Amygdala (tissue), 56 donors: ENCODE data around the gene TBC1D20.

Experiments
- DNase-seq, 56 donors: peaks; one replicate each; lab custom pipeline; 2025; lab: John Stamatoyannopoulos, UW

The TBC1D20 gene

DNA sequence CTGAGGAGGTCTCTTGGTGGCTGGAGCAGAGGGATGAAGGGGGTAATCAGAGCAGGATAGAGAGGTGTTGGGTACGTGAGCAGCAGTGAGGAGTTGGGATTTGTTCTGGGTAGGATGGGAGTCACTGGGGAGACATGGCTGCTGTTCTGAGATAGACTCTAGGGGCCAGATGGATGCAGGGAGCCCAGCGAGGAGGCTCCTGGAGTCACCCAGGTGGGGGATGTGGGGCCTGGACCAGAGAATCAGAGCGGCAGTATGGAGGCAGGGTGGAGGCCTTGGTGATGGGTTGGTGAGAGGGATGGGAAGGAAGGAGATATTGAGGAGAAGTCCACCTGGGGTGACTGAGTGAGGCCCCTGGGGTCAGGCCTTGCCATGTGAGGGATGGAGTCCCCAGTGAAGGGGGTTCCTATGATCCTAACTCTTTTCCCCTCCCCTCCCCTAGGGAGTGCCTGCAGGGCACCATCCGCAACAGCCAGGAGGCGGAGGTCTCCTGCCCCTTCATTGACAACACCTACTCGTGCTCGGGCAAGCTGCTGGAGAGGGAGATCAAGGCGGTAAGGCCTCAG is 40.6 kb downstream of the TBC1D20 start:
- no peak for DNase-seq

DNA sequence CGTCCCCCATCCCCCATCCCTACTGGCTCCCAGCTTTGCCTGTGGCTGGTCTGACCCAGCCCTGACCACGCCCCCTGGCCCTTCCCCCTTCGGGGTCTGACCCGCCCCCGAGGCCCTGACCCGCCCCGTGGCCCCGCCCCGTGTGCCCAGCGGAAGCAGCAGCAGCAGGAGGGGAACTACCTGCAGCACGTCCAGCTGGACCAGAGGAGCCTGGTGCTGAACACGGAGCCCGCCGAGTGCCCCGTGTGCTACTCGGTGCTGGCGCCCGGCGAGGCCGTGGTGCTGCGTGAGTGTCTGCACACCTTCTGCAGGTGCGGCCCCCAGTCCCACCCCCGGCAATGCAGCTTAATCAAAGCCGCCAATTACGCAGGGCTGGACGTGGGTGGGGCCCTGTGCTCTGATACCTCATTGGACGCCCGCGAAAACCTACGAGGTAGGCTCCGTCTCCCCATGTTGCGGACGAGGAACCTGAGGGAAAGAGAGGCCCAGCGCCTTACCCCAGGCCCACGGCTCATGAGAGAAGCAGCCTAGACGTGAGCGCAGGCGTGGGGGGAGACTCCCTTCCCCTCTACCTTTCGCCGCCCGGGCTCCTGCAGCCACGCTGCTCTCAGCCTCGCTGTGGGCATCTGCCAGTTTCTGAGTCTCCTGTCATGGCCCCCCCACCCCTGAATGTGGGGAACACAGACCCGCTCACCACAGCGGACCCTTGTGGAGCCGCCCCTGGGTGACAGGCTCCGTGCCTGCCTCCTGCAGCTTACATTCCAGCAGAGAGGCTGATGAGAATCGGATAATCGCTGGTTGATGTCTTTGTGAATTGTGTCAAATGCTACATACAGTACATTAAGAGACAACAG is 41.4 kb downstream of the TBC1D20 start:
- no peak for DNase-seq

GRCh38 chr20:420166-420620 is 42.1 kb downstream of the TBC1D20 start:
- peak in 1 of 56 donors; percentile 57 for DNase-seq

GRCh38 chr20:419556-420165 is 42.7 kb downstream of the TBC1D20 start:
- DNase-seq: peak in 1 of 56 donors; percentile 72

DNA sequence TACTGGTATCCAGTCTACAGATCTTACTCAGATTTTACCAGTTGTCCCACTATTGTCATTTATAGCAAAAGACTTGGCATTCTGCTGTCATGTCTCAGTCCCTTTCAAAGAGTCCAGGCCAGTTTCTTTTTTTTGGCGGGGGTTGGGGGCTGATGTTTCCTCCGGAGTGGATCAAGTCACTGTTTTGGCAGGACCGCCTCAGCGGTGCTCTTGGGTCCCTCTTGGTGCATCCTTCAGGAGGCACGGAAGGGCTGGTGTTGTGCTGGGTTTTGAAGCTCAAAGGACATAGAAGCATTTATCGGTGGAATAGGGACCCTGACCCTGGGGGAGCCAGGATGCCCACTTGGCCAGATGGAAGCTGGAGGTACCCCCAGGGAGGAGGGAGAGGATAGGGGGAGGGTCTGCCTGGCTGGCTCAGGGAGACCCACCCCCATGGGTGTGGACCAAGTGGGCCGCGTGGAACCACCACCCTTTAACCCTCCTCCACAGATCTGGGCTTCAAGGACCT is 43.4 kb downstream of the TBC1D20 start:
- no peak for DNase-seq

GRCh38 chr20:417801-418342 is 44.5 kb downstream of the TBC1D20 start:
- DNase-seq: no peak

DNA sequence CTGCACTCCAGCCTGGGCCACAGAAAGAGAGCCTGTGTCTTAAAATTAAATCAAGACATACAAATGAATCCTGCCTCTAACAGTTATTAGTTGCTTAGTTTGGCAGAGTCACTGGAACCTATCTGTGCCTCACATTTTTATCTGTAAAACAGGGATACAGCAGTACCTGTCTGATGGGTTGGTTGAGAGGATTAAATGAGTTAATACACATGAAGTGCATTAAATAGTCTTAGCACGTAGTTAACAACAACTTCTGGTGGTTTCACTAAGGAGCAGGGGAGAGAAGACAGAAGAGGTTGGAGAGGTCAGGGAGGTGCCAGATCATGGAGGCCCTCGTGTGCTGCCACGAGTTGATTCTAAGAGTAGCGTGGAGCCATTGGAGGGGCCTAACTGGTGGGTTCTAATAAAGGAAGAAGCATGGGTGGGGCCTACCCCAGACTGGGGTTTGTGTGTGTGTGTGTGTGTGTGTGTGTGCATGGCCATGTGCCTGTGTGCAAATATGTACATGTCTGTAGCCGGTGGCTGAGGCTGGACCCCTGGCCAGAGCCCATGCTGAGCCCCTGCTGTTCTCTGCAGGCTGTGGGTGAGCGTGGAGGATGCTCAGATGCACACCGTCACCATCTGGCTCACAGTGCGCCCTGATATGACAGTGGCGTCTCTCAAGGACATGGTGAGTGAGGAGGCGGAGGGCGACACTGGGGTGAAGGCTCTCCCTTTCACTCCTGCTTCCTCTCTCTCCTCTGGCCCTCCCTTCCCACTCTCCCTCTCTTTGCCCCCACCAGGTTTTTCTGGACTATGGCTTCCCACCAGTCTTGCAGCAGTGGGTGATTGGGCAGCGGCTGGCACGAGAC is 45.2 kb downstream of the TBC1D20 start:
- no peak for DNase-seq

- no peak for DNase-seq
Measured at GRCh38 chr20:415820-416322, 46.5 kb downstream of the TBC1D20 start.

DNA sequence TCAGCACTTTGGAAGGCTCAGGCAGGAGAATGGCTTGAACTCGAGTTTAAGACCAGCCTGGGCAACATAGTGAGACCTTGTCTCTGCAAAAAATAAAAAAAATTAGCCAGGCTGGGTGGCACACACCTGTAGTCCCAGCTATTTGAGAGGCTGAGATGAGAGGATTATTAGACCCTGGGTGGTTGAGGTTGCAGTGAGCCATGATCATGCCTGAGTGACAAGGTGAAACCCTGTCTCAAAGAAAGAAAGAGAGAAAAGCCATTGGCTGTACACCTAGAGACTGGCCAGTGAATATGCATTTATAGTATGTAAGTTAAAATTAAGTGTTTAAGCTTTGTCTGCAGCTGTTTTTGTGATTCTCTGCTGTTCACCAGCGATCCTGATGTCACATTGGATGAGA is 48.2 kb downstream of the TBC1D20 start:
- no peak for DNase-seq

DNA sequence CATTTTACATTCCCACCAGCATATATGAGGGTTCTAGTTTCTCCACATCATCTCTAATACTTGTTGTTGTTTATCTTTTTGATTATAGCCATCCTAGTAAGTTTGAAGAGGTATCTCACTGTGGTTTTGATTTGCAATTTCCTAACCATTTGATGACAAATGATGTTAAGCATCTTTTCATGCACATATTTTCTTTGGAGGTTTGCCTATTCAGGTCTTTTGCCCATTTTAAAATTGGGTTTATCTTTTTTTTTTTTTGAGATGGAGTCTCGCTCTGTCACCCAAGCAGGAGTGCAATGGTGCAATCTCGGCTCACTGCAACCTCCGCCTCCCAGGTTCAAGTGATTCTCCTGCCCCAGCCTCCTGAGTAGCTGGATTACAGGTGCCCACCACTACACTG is 50.3 kb downstream of the TBC1D20 start:
- no peak for DNase-seq

DNA sequence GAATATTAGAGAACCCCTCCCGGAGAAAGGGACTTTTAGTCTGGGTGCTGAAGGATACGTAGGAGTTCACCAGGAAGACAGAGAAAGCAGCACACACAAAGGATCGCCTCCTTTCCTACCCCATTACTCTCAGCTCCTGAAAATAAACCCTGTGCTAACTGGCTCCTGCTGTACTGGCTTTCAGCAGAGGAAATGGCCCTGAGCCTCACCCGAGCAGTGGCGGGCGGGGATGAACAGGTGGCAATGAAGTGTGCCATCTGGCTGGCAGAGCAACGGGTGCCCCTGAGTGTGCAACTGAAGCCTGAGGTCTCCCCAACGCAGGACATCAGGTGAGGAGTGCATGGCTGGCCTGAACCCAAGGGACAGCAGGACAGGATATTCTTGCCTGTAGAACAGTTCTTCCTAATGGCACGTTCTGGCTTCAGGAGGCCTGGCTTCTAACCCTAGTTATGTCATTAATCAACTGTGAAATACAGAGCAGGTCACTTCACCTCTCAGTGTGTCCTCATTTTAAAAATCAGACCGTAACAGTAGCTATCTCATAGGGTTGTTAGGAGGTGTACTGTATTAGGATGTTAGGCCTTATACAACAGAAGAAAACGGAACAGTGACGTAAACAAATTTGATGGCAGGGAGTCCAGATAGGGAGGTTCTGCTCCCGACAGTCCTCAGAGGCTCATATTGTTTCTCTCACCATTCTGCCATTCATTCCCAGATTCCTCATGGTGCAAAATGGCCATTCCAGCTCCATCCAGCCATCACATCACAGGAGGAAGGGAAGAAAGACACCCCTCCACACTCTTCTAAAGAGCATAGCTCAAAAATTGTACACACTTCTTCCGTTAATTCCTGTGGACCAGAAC is 52.4 kb downstream of the TBC1D20 start:
- DNase-seq: no peak

GRCh38 chr20:408843-409696 is 53.3 kb downstream of the TBC1D20 start:
- DNase-seq: no peak

GRCh38 chr20:407953-408842 is 54.1 kb downstream of the TBC1D20 start, which contains the start of gene RBCK1:
Gene RBCK1, plus strand, starts transcription at chr20:408299. Its CDS starts 459 bp downstream, at chr20:408758.
- peak in 54 of 56 donors; percentile 7 to 96 (median 74) for DNase-seq

DNA sequence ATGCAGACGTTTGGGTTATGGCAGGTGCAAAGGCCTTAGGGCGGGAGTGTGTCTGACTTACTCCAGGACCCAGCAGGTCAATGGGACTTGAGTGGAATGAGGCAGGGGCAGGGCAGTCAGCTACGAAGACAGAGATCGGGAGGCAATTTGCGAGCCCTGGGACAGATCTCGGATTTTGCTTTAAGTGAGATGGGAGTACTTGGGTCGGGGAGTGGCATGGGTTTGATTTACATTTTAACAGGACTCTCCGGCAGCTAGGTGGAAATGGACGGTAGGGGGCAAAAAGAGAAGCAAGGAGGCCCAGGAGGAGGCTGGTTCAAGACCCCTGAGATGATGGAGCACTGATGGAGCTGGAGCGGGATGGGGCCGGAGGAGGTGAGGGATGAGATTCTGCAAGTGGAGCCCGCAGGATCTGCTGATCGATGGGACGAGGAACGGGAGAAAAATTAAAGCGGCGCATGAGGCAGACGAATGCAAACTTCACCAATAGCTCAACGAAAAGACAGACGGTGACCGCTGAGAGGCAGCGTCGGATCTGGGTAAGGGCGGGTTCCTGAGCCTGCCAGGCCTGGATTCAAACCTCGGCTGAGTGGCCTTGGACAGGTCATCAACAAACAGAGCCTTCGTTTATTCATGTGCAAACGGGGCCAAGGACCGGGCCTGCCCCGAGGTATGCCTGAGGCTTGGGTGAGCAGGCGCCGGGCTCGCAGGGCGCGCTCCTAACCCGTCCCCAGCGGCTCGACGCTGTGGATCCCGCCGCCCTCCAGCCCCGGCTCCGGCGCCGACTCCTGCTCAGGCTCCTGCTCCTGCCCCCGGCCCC is 55.0 kb downstream of the TBC1D20 start:
- DNase-seq: peak in 39 of 56 donors; percentile 11 to 84 (median 67)

DNA sequence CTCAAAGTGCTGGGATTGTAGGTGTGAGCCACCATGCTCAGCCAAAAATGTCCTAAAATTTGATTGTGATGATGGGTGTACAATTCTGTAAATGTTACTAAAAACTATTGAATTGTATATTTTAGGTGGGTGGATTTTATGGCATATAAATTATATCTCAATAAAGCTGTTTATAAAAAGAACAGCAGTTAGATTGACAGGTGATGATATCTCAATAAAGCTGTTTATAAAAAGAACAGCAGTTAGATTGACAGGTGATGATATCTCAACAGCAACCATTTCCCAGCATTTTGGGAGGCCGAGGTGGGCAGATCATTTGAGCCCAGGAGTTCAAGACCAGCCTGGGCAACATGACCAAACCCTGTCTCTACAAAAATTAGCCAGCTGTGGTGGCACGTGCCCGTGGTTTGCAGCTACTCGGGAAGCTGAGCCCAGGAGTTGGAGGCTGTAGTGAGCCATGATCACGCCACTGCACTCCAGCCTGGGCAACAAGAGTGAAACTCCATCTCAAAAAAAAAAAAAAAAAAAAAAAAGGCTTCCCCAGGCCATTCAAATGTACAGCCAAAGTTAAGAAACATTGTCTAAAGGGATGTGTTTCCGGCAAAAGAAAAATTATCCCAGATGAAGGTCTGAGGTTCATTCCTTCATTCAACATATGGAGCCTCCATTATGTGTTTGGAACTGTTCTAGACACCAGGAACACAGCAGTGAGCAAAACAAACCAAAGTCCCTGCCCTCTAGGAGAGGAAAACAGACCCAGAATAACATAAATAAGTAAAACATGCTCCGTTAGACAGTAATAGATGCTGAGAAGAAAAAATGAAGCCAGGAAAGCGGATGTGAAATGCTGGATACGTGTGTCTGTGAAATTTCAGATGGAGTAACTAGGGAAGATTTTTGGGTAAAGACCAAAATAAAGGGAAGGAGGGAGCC is 55.9 kb downstream of the TBC1D20 start:
- DNase-seq: no peak
